Breast epithelium (tissue), 4 donors: ENCODE results near the gene CYSLTR2. TPM values are rescaled to one million over a fixed set of nuclear protein-coding genes. Genes with fewer than 3 reads are reported as not detected.

Experiments used
- DNase-seq, 2 donors: peaks; one replicate each; pipeline ENCODE4 v3.0.0-alpha.2; 2019; ENCODE audit warnings: low spot score in 2 of 2
- H3K27ac ChIP-seq, 2 donors: fragments of 200-600 bp; sonication (generic) in 1 of 2; one replicate each; pipeline ENCODE4 v1.5.1; 2016 to 2019; ENCODE audit warnings: mild to moderate bottlenecking in 1 of 2
- H3K27me3 ChIP-seq, 2 donors: fragments of 200-600 bp; sonication (generic) in 1 of 2; one replicate each; pipeline versions ENCODE4 v1.5.1 to v1.6.0; 2017 to 2019; ENCODE audit warnings: control low read depth in 1 of 2, mild to moderate bottlenecking in 1 of 2
- H3K36me3 ChIP-seq: fragments of 200-600 bp; one replicate; pipeline ENCODE4 v1.5.1; 2019
- H3K4me1 ChIP-seq, 2 donors: fragments of 200-600 bp; sonication (generic); one replicate each; pipeline ENCODE4 v1.5.1; 2016 to 2019; ENCODE audit warnings: control low read depth in 1 of 2
- H3K4me3 ChIP-seq, 3 donors: fragments of 200-600 bp; sonication (generic); 1 replicate in 2 of 3; 2 replicates in 1 of 3; pipeline ENCODE4 v1.5.1; 2016 to 2019; ENCODE audit warnings: mild to moderate bottlenecking in 3 of 3, moderate library complexity in 2 of 3
- H3K9me3 ChIP-seq, 2 donors: fragments of 200-600 bp; sonication (generic) in 1 of 2; one replicate each; pipeline ENCODE4 v1.5.1; 2016 to 2019; ENCODE audit warnings: control low read depth in 1 of 2
- POLR2A ChIP-seq: fragments of 450-650 bp; IDR thresholded peaks from one replicate; pipeline ENCODE4 v1.6.1; 2016; ENCODE audit warnings: antibody characterized with exemption, mild to moderate bottlenecking, moderate library complexity
- POLR2AphosphoS5 ChIP-seq, 3 donors: sonication (generic); formaldehyde crosslinking; IDR thresholded peaks; one replicate each; pipeline ENCODE4 v1.6.1; 2017; ENCODE audit warnings: antibody characterized with exemption in 3 of 3
- intact Hi-C: fragments of 100-400 bp; cut with DNase I; formaldehyde crosslinking; loops from one replicate; pipeline ENCODE4 v1.15.1; 2023; ENCODE audit warnings: low total_unique reads
- total RNA-seq, 3 donors: library from RNA; depleted of rRNA; stranded (reverse); fragments of >200 nt; gene quantifications; one replicate each; pipeline ENCODE4 v1.1.0, GENCODE V29; 2016
- TF ChIP-seq, protein P1 (sequence below), 3 donors: fragments of 450-650 bp; IDR thresholded peaks; one replicate each; pipeline ENCODE4 v1.5.1; 2016 to 2017; ENCODE audit warnings: antibody characterized with exemption in 3 of 3, mild to moderate bottlenecking in 3 of 3, moderate library complexity in 3 of 3

CYSLTR2 gene
- total RNA-seq, 3 donors from 2014 or later = 0.32 to 1.0 (median 0.33) TPM

DNA sequence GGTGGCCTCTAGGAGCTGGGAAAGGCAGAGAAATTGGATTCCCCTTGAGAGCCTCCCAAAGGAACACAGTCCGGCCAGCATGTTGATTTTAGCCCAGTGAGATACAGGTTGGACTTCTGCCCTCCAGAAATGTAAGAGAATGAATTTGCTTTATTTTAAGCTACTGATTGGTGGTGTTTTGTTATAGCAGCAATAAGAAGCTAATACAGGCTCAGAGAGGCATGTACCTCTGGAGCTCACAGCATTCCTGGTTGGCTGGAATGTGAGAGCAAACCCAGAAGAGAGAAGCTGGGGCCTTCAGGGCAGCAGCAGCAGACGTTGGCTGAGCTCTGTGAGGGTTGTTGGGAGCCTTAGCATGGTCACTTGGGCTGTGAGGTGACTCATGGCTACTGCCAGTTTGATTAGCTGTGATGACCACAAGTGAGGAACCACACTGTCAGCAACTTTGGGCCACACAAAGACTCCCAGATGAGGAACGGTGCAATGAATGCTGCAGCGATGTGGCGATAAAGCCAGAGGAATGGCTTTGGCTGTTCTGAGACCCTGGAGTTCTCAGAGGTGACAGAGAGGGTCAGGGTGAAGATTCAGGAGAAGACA, 80.1 kb downstream of the CYSLTR2 start:
- intact Hi-C loops = no loop called here

DNA sequence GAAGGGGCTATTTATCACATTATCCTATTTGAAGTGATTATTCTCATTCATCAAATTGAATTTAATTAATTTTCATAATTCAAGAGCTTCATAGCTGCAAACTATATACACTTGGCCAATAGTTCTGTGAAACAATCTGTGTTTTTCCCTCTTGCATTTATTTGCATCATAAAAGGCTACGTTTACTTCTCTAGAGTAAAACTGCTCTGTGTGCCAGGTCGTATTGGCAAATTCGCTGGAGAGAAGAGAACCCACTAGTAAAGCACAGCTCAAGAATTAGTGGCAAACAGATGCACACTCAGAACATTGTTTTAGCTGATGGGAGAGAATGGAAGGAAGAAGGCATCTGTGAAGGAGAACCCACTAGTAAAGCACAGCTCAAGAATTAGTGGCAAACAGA, 81.8 kb downstream of the CYSLTR2 start:
- Histone ChIP-seq H3K27me3 (no peaks in the 10 kb centered on the region), H3K9me3 (no peaks in the 10 kb centered on the region), H3K4me3 (no peak overlapping the region), H3K27ac (no peak overlapping the region), H3K4me1 (no peaks in the 10 kb centered on the region), H3K36me3 (no peaks in the 10 kb centered on the region)
- intact Hi-C loops = no loop called here
- no peak for DNase-seq
- TF ChIP-seq, protein P1, sequence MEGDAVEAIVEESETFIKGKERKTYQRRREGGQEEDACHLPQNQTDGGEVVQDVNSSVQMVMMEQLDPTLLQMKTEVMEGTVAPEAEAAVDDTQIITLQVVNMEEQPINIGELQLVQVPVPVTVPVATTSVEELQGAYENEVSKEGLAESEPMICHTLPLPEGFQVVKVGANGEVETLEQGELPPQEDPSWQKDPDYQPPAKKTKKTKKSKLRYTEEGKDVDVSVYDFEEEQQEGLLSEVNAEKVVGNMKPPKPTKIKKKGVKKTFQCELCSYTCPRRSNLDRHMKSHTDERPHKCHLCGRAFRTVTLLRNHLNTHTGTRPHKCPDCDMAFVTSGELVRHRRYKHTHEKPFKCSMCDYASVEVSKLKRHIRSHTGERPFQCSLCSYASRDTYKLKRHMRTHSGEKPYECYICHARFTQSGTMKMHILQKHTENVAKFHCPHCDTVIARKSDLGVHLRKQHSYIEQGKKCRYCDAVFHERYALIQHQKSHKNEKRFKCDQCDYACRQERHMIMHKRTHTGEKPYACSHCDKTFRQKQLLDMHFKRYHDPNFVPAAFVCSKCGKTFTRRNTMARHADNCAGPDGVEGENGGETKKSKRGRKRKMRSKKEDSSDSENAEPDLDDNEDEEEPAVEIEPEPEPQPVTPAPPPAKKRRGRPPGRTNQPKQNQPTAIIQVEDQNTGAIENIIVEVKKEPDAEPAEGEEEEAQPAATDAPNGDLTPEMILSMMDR (IDR thresholded peaks at IDR 0.05) = no peak
- TF ChIP-seq POLR2AphosphoS5 (IDR thresholded peaks at IDR 0.05) (no peak), POLR2A (no peak)

More for the DNA sequence above, 80.1 kb downstream of the CYSLTR2 start:
- H3K9me3 ChIP-seq = no peaks in the 10 kb centered on the region
- H3K36me3 ChIP-seq = no peaks in the 10 kb centered on the region
- H3K4me3 ChIP-seq = no peak overlapping the region
- H3K27ac ChIP-seq = no peak overlapping the region
- DNase-seq = no peak
- no peaks in the 10 kb centered on the region for H3K4me1 ChIP-seq
- TF ChIP-seq, protein P1 (IDR thresholded peaks at IDR 0.05) = no peak
- TF ChIP-seq POLR2A = no peak
- TF ChIP-seq POLR2AphosphoS5 (IDR thresholded peaks at IDR 0.05) = no peak
- H3K27me3 ChIP-seq = no peaks in the 10 kb centered on the region

DNA sequence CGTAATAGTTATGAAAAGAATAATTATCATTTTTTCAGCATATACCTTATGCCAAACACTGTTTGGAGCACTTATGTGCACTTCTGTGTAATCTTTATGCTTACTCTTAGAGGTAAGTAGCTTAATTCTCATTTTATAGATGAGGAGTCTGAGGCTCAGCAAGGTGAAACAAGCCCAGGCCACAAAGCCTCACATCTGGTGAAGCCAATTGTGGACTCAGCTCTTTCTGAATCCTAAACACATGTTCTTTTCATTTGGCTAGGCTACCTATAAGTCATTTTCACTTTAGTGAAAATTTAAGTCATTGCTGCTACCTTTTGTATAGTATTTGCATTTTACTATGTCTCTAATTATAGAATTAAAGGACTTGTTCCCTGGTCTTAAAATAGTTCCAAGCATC, 84.0 kb downstream of the CYSLTR2 start:
- Histone ChIP-seq H3K36me3 (no peaks in the 10 kb centered on the region), H3K9me3 (no peaks in the 10 kb centered on the region), H3K4me1 (no peaks in the 10 kb centered on the region), H3K27me3 (no peaks in the 10 kb centered on the region), H3K27ac (no peak overlapping the region), H3K4me3 (no peak overlapping the region)
- TF ChIP-seq POLR2A = no peak
- TF ChIP-seq, protein P1 (IDR thresholded peaks at IDR 0.05) = no peak
- no peak for TF ChIP-seq POLR2AphosphoS5 (IDR thresholded peaks at IDR 0.05)
- DNase-seq = no peak
- intact Hi-C loops = no loop called here

DNA sequence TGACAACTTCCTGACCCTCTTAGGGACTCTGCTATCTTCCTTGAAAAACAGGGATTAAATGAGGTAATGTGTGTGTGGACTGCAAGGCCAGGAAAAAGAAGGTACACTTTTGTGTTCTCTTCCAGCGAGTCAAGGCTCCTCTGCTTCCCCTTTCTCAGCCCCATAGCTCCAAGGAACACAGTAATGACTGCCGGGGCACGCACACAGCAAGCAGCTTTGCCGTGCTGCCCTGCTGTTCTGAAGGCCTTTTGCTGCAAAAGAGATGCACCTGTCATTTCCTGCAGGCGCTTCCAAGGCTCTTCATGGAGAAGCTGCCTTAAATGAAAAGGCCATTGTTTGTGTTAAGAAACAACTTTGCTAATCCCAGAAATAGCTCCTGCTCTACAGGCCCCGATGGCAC, 84.6 kb downstream of the CYSLTR2 start:
- Histone ChIP-seq H3K4me3 (no peak overlapping the region), H3K27ac (no peak overlapping the region), H3K27me3 (no peaks in the 10 kb centered on the region), H3K4me1 (no peaks in the 10 kb centered on the region), H3K9me3 (no peaks in the 10 kb centered on the region), H3K36me3 (no peaks in the 10 kb centered on the region)
- DNase-seq = no peak
- TF ChIP-seq POLR2AphosphoS5 (IDR thresholded peaks at IDR 0.05) = no peak
- TF ChIP-seq, protein P1 (IDR thresholded peaks at IDR 0.05) = no peak
- TF ChIP-seq POLR2A = no peak
- intact Hi-C loops = no loop called here

DNA sequence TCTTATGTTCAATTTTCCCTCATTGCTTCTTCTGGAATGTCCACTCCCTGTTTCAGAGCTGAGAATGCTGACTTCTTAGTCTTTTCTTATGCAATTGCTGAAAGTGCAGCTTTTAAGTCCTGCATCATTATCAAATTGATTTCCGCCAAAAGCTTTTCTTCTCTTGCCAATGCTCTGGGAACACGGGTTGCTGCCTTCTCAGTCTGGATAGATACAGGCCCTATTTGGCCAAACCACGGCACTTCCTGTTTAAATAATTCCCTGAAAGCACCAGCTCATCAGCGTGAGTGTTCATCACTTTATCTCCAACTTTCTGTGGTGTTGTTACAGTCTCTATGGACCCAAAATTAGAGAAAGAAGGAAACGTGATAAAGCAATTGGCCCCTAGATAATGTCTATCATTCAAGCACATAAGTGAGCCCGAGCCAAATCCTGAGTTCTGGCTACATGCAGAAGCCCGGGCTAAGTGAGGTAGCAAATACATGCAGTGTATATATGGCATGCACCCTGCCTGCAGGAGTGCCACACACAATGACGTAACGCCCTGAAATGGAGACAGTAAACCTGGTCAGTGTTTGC, 85.7 kb downstream of the CYSLTR2 start:
- no peak for DNase-seq
- no peaks in the 10 kb centered on the region for H3K9me3 ChIP-seq
- no peak overlapping the region for H3K4me3 ChIP-seq
- no peaks in the 10 kb centered on the region for H3K4me1 ChIP-seq
- no peak overlapping the region for H3K27ac ChIP-seq
- H3K27me3 ChIP-seq = no peaks in the 10 kb centered on the region
- no peaks in the 10 kb centered on the region for H3K36me3 ChIP-seq
- intact Hi-C loops = no loop called here
- TF ChIP-seq, protein P1 (IDR thresholded peaks at IDR 0.05) = no peak
- TF ChIP-seq POLR2AphosphoS5 (IDR thresholded peaks at IDR 0.05) = no peak
- TF ChIP-seq POLR2A = no peak
